ENCODE data around the gene DHRS9.

- TF ChIP-seq, protein P1, sequence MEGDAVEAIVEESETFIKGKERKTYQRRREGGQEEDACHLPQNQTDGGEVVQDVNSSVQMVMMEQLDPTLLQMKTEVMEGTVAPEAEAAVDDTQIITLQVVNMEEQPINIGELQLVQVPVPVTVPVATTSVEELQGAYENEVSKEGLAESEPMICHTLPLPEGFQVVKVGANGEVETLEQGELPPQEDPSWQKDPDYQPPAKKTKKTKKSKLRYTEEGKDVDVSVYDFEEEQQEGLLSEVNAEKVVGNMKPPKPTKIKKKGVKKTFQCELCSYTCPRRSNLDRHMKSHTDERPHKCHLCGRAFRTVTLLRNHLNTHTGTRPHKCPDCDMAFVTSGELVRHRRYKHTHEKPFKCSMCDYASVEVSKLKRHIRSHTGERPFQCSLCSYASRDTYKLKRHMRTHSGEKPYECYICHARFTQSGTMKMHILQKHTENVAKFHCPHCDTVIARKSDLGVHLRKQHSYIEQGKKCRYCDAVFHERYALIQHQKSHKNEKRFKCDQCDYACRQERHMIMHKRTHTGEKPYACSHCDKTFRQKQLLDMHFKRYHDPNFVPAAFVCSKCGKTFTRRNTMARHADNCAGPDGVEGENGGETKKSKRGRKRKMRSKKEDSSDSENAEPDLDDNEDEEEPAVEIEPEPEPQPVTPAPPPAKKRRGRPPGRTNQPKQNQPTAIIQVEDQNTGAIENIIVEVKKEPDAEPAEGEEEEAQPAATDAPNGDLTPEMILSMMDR (IDR thresholded peaks at IDR 0.05) = no peak
- TF ChIP-seq POLR2AphosphoS5 (IDR thresholded peaks at IDR 0.05) = no peak
Observed at GRCh38 chr2:169049142-169049541, 20.2 kb upstream of the DHRS9 start.
